Gastrocnemius medialis (tissue), 4 donors: ENCODE measurements around the gene PIK3C2B. TPM values are rescaled to one million over a fixed set of nuclear protein-coding genes. Genes with fewer than 3 reads are reported as not detected.

Experiments used
- ATAC-seq, 2 donors: fragments of 150-250 bp; one replicate each; pipeline ENCODE4 v1.9.1; 2016
- DNase-seq, 2 donors: peaks; one replicate each; pipeline ENCODE4 v3.0.0-alpha.2; 2019
- H3K27ac ChIP-seq, 4 donors: fragments of 200-600 bp; sonication (generic); 1 replicate in 1 of 4; 2 replicates in 3 of 4; pipeline ENCODE4 v1.5.1; 2016 to 2018; ENCODE audit warnings: mild to moderate bottlenecking in 2 of 4, moderate library complexity in 1 of 4
- H3K27me3 ChIP-seq, 3 donors: fragments of 200-600 bp; sonication (generic) in 2 of 3; 1 replicate in 1 of 3; 2 replicates in 2 of 3; pipeline versions ENCODE4 v1.5.1 to v1.6.0; 2016 to 2019; ENCODE audit warnings: mild to moderate bottlenecking in 1 of 3, moderate library complexity in 1 of 3
- H3K36me3 ChIP-seq, 2 donors: fragments of 200-600 bp; sonication (generic) in 1 of 2; one replicate each; pipeline ENCODE4 v1.5.1; 2017 to 2018
- H3K4me1 ChIP-seq, 2 donors: fragments of 200-600 bp; sonication (generic) in 1 of 2; one replicate each; pipeline ENCODE4 v1.5.1; 2016 to 2017; ENCODE audit warnings: mild to moderate bottlenecking in 2 of 2
- H3K4me3 ChIP-seq, 4 donors: fragments of 200-600 bp; sonication (generic) in 3 of 4; 1 replicate in 1 of 4; 2 replicates in 3 of 4; pipeline ENCODE4 v1.5.1; 2016 to 2019; ENCODE audit warnings: mild to moderate bottlenecking in 2 of 4
- H3K9me3 ChIP-seq, 3 donors: fragments of 200-600 bp; sonication (generic) in 2 of 3; 1 replicate in 1 of 3; 2 replicates in 2 of 3; pipeline ENCODE4 v1.5.1; 2016 to 2019
- CTCF ChIP-seq, 5 experiments: fragments of 450-650 bp in 3 of 5; fragments of 200-600 bp in 2 of 5; sonication (generic) in 2 of 5; IDR thresholded peaks in 4 of 5; conservative IDR thresholded peaks in 1 of 5; 1 replicate in 4 of 5; 2 replicates in 1 of 5; pipeline ENCODE4 v1.5.1; 2016 to 2019; ENCODE audit warnings: antibody characterized with exemption in 5 of 5, mild to moderate bottlenecking in 3 of 5, moderate library complexity in 3 of 5
- POLR2A ChIP-seq, 2 donors: fragments of 450-650 bp; IDR thresholded peaks; one replicate each; pipeline ENCODE4 v1.6.1; 2017; ENCODE audit warnings: antibody characterized with exemption in 2 of 2, mild to moderate bottlenecking in 2 of 2, moderate library complexity in 2 of 2
- in situ Hi-C, 4 donors: fragments of 200-750 bp; cut with MboI; loops; one replicate each; pipeline versions ENCODE4 v1.15.0 to v1.8.0; 2017; ENCODE audit warnings: low sequenced_read_pairs in 4 of 4
- intact Hi-C: fragments of 100-400 bp; cut with DNase I; formaldehyde crosslinking; loops from one replicate; pipeline ENCODE4 v1.15.1; 2023; ENCODE audit warnings: low total_unique reads
- total RNA-seq, 4 donors: library from RNA; depleted of rRNA; stranded (reverse); fragments of >200 nt; gene quantifications; one replicate each; pipeline versions ENCODE4 v1.1.0 to v1.2.3, GENCODE V29; 2016

The PIK3C2B gene
- total RNA-seq, 4 donors from 2014 or later = 2.8 to 6.0 (median 3.8) TPM

- intact Hi-C loops = no loop called here
- in situ Hi-C loops = no loop called here
- Histone ChIP-seq H3K27ac (peak overlapping the region; percentile 86 to 95 (median 92)), H3K4me1 (peaks cover 45 to 48% of the 10 kb centered on the region in 2 donors), H3K27me3 (no peaks in the 10 kb centered on the region), H3K36me3 (no peaks in the 10 kb centered on the region), H3K9me3 (no peaks in the 10 kb centered on the region), H3K4me3 (no peak overlapping the region)
- no peak for DNase-seq
- ATAC-seq = no peak
- TF ChIP-seq POLR2A (IDR thresholded peaks at IDR 0.05) (no peak), CTCF (IDR thresholded peaks at IDR 0.05 in 4 of 5, conservative IDR thresholded peaks at IDR 0.05 in 1 of 5) (no peak)
Observed at GRCh38 chr1:204468766-204469302, 25.8 kb downstream of the PIK3C2B start.

- no peak overlapping the region for H3K4me3 ChIP-seq
- H3K36me3 ChIP-seq = no peaks in the 10 kb centered on the region
- in situ Hi-C loops (no loop called here), intact Hi-C loops (no loop called here)
- H3K4me1 ChIP-seq = peaks cover 50% of the 10 kb centered on the region in 2 donors
- TF ChIP-seq CTCF (IDR thresholded peaks at IDR 0.05 in 4 of 5, conservative IDR thresholded peaks at IDR 0.05 in 1 of 5) = no peak
- no peak for TF ChIP-seq POLR2A (IDR thresholded peaks at IDR 0.05)
- no peak for DNase-seq
- no peaks in the 10 kb centered on the region for H3K9me3 ChIP-seq
- H3K27me3 ChIP-seq = no peaks in the 10 kb centered on the region
- H3K27ac ChIP-seq = peak overlapping the region; percentile 86 to 95 (median 92)
- ATAC-seq = no peak
Observed at GRCh38 chr1:204468206-204468605, 26.4 kb downstream of the PIK3C2B start.

- H3K4me1 ChIP-seq = peaks cover 52 to 64% of the 10 kb centered on the region in 2 donors
Observed at GRCh38 chr1:204466416-204467405, 27.9 kb downstream of the PIK3C2B start.

More at GRCh38 chr1:204466416-204467405, 27.9 kb downstream of the PIK3C2B start:
- DNase-seq = peak; percentile 60 to 81
- TF ChIP-seq POLR2A (IDR thresholded peaks at IDR 0.05) (peak; percentile 53 to 56), CTCF (IDR thresholded peaks at IDR 0.05 in 4 of 5, conservative IDR thresholded peaks at IDR 0.05 in 1 of 5) (no peak)
- peak; percentile 90 to 91 for ATAC-seq
- intact Hi-C loops (no loop called here), in situ Hi-C loops (no loop called here)
- Histone ChIP-seq H3K27me3 (no peaks in the 10 kb centered on the region), H3K36me3 (no peaks in the 10 kb centered on the region), H3K9me3 (no peaks in the 10 kb centered on the region), H3K27ac (peak overlapping the region; percentile 86 to 95 (median 92)), H3K4me3 (peak overlapping the region; percentile 4 to 50 (median 38))
